Measurements from ENCODE around the gene ZNF550.
"Not testable (repeated sequence)": the region's sequence is repeated elsewhere in the genome, so short reads cannot be mapped to it uniquely, and the experiment has no call there.

ZNF550 gene

GRCh38 chr19:57527136-57527881, 32.4 kb downstream of the ZNF550 start, which contains the start of gene ZNF549:
TSS of gene ZNF549 (plus strand) at chr19:57527356. CDS start at chr19:57527574, 218 bp downstream.
- DNase-seq: peak; percentile 78

- not testable (repeated sequence) for DNase-seq
Measured at GRCh38 chr19:57518021-57518420, 41.6 kb downstream of the ZNF550 start.

DNA sequence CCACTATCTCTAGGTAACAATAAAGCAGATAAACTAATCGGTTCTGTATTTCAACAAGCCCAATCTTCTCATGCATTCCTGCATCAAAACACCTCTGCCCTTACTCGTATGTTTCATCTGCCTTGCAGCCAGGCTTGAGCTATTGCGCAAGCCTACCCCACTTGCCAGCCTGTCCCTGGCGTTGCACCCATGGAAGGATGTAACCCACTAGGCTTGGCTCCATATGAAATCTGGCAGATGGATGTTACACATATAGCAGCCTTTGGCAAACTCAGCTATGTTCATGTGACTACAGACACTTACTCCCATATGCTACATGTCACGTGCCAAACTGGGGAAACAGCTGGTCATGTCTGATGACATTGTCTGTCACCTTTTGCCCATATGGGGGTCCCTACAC, 44.4 kb downstream of the ZNF550 start:
- DNase-seq: no peak

DNA sequence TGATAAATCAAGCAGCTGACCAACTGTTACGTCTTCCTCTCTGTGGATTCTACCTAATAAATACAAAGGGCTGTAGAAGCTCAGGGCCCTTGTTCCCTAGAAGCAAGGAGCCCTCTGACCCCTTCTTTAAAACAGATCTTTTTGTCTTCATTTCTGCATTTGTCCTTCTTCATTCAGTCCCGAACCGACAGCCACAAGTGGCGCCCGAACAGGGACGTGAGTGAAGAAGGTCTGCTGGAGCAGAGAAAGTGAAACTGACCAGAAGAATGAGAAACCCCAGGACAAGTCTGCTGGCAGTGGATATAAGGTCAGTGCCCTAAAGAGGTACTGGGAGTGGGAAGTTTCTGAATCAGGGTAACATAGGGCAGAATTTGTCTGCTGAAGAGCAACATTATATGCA, 46.8 kb downstream of the ZNF550 start:
- no peak for DNase-seq

- no peak for DNase-seq
Measured at GRCh38 chr19:57511484-57511883, 48.2 kb downstream of the ZNF550 start.

GRCh38 chr19:57506163-57506562, 53.5 kb downstream of the ZNF550 start:
- DNase-seq: no peak

GRCh38 chr19:57500400-57500799, 59.3 kb downstream of the ZNF550 start:
- not testable (repeated sequence) for DNase-seq

DNA sequence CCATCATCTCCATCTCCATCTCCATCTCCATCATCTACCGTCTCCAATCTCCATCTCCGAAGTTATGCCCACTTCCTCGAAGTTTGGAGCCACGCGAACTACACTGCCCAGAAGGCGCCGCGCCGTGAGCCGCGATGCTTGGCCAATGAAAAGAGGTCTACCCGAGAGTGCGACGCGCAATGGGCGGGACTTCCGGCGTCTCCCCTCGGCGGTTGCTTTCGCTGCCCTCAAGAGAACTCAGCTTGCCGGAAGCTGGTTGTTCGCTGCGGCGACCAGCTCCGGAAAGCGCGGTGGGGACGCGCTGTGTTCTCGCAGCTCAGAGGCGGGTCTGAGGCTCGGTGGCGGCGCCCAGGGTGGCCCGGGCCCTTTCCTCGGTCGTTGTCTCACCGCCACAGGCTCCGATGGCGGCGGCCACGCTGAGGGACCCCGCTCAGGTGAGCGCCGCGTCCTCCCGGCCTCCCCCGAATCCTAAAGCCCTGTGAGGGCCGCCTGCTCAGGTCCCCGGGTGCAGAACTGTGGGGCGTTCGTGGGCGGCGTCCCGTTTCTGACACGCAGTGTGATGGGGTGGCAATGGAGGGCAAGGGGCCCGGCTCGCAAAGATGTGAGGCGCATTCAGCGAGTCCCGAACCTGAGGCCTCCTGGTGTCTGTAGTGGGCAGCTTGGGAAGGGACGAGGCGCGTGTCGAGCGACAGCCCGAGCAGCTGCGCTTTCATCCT, 59.8 kb downstream of the ZNF550 start, which contains the start of gene ZNF773:
ZNF773 (plus strand) TSS at position 259 of the 716 bp plus-strand sequence; CDS start at position 402, 143 bp downstream.
- DNase-seq: peak; percentile 86

GRCh38 chr19:57499332-57499679, 60.4 kb downstream of the ZNF550 start:
- not testable (repeated sequence) for DNase-seq

- not testable (repeated sequence) for DNase-seq
Measured at GRCh38 chr19:57488299-57488644, 71.4 kb downstream of the ZNF550 start.

- DNase-seq: peak; percentile 92
Measured at GRCh38 chr19:57487477-57488298, 72.0 kb downstream of the ZNF550 start, which contains the start of gene ZNF419. TSS of gene ZNF419 (plus strand) at chr19:57487750. CDS start at chr19:57487951, 201 bp downstream.

Data from NCI-H2107 (cell line).